ENCODE measurements around the gene IL17D. TPM values are rescaled to one million over a fixed set of nuclear protein-coding genes. Genes with fewer than 3 reads are reported as not detected.

IL17D gene
- total RNA-seq, 3 donors from 2014 or later, result 0.73 to 6.7 (median 2.0) TPM

DNA sequence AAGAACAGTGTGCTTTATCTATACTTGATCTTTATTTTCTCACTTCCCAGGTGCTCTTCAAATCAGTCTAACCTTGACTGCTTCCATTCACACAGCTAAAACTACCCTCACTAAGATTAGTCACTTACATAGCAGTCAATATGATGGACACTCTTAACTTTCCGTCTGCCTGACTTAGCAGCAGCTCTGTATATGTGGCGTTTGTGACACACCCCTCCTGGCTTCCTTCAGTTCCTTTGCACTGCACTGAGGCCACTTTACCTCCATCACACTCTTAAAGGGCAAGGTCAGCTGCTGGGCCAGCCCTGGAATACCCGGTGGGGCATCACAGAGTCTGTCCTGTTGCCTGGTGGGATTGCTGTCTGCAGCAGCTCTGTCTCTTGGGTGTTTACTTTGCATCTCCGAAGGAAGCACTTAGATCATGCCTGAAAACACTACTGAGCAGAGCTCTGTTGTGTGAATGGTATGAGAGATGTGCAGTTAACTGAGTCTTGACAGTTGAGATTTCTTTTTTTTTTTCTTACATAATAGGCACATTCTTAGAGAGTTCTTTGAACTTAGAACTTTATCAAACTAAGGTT lies 35.6 kb upstream of the IL17D start:
- Histone ChIP-seq H3K4me1 (no peaks in the 10 kb centered on the region), H3K36me3 (peaks cover 17% of the 10 kb centered on the region), H3K27ac (no peak overlapping the region), H3K27me3 (no peaks in the 10 kb centered on the region), H3K9me3 (no peaks in the 10 kb centered on the region), H3K4me3 (no peak overlapping the region)
- no peak for DNase-seq (ENCODE audit: low spot score in 2 of 2)
- no peak for TF ChIP-seq POLR2A (IDR thresholded peaks at IDR 0.05)
- no peak for TF ChIP-seq POLR2AphosphoS5 (IDR thresholded peaks at IDR 0.05)
- TF ChIP-seq, protein P1, sequence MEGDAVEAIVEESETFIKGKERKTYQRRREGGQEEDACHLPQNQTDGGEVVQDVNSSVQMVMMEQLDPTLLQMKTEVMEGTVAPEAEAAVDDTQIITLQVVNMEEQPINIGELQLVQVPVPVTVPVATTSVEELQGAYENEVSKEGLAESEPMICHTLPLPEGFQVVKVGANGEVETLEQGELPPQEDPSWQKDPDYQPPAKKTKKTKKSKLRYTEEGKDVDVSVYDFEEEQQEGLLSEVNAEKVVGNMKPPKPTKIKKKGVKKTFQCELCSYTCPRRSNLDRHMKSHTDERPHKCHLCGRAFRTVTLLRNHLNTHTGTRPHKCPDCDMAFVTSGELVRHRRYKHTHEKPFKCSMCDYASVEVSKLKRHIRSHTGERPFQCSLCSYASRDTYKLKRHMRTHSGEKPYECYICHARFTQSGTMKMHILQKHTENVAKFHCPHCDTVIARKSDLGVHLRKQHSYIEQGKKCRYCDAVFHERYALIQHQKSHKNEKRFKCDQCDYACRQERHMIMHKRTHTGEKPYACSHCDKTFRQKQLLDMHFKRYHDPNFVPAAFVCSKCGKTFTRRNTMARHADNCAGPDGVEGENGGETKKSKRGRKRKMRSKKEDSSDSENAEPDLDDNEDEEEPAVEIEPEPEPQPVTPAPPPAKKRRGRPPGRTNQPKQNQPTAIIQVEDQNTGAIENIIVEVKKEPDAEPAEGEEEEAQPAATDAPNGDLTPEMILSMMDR (IDR thresholded peaks at IDR 0.05), result no peak
- intact Hi-C loops (cut with DNase I; ENCODE audit: low total_unique reads), result no loop called here

DNA sequence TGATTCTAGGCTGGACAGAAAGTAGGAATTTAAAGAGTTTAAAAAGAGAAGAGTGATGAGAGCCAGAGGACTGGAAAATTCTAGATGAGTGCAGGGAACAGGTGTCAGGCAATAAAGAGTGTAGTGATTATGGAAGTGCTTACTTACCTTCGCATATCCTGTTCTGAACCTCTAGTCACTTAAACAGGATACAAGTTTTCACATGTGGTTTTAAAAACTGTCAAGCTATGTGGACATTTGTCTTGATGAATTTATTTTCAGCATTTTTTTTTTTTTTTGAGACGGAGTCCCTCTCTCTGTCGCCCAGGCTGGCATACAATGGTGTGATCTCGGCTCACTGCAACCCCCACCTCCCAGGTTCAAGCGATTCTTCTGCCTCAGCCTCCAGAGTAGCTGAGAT lies 34.3 kb upstream of the IL17D start:
- H3K4me1 ChIP-seq, result no peaks in the 10 kb centered on the region
- TF ChIP-seq POLR2A (IDR thresholded peaks at IDR 0.05) (no peak), POLR2AphosphoS5 (IDR thresholded peaks at IDR 0.05) (no peak)
- TF ChIP-seq, protein P1 (IDR thresholded peaks at IDR 0.05), result no peak
- no peaks in the 10 kb centered on the region for H3K9me3 ChIP-seq
- peaks cover 11% of the 10 kb centered on the region for H3K36me3 ChIP-seq
- no peak overlapping the region for H3K4me3 ChIP-seq
- no peaks in the 10 kb centered on the region for H3K27me3 ChIP-seq
- no peak overlapping the region for H3K27ac ChIP-seq
- intact Hi-C loops (cut with DNase I; ENCODE audit: low total_unique reads), result no loop called here
- DNase-seq (ENCODE audit: low spot score in 2 of 2), result no peak

DNA sequence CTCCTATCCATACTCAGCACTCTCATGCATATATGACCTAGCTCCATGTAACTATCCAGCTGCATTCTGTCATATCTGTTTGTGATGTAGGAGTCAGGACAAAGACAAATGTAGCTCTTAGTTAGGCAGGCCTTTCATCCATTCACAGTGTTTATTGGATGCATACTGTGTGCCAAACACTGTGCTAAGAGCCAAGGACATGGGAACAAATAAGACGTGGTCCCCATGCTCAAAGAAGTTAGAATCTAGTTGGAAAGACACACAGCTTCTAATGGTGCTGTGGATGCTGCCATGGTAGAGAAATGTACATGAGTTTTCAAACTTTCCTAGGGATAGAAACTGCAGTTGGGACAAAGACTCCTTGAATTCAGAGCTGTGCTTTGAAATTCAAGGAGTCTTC lies 31.7 kb upstream of the IL17D start:
- Histone ChIP-seq H3K4me1 (no peaks in the 10 kb centered on the region), H3K27me3 (no peaks in the 10 kb centered on the region), H3K9me3 (no peaks in the 10 kb centered on the region), H3K4me3 (no peak overlapping the region), H3K36me3 (peaks cover 1% of the 10 kb centered on the region), H3K27ac (no peak overlapping the region)
- TF ChIP-seq POLR2A (IDR thresholded peaks at IDR 0.05), result no peak
- TF ChIP-seq, protein P1 (IDR thresholded peaks at IDR 0.05), result no peak
- no peak for TF ChIP-seq POLR2AphosphoS5 (IDR thresholded peaks at IDR 0.05)
- no peak for DNase-seq (ENCODE audit: low spot score in 2 of 2)
- intact Hi-C loops (cut with DNase I; ENCODE audit: low total_unique reads), result no loop called here

DNA sequence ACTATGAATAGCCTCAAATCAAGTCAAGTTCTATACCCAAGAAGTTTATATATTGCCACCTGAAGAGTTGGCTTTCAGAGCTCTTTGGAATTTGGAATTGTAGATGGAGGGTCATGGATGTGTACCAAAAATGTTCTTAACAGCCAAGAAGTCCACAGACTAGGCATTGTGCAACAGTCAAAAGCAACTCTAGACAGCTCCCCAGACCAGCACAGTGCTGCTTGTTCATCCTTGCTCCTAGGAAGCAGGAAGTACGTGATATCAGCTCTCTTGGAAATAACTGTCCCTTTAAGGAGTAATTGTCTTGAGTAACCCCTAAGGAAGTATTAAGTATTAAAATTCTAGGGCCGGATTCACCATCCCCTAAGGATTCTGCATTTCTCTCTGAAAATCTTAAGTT lies 30.7 kb upstream of the IL17D start:
- Histone ChIP-seq H3K27me3 (no peaks in the 10 kb centered on the region), H3K9me3 (no peaks in the 10 kb centered on the region), H3K27ac (no peak overlapping the region), H3K36me3 (no peaks in the 10 kb centered on the region), H3K4me3 (no peak overlapping the region), H3K4me1 (no peaks in the 10 kb centered on the region)
- DNase-seq (ENCODE audit: low spot score in 2 of 2), result no peak
- no peak for TF ChIP-seq POLR2A (IDR thresholded peaks at IDR 0.05)
- TF ChIP-seq, protein P1 (IDR thresholded peaks at IDR 0.05), result no peak
- no peak for TF ChIP-seq POLR2AphosphoS5 (IDR thresholded peaks at IDR 0.05)
- intact Hi-C loops (cut with DNase I; ENCODE audit: low total_unique reads), result no loop called here

DNA sequence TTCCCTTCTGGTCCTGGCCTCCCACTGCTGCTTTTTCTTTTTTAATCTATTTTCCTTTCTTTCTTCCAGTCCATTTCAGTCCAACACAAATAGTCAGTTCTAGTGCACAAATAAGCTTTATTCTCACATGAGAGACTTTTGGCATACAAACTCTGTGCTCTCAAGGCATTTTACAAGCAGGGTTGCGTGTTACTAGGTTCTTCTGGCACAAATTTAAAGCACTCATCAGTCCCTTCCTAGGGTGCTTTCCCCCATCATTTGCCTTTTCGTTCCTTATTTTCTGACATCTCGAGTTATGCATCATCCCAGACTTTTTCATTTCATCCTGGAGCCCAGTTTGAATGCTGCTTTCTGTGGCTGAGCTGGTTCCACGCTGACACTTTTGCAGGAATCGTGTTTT lies 29.8 kb upstream of the IL17D start:
- H3K4me1 ChIP-seq, result no peaks in the 10 kb centered on the region
- no peaks in the 10 kb centered on the region for H3K36me3 ChIP-seq
- H3K27me3 ChIP-seq, result no peaks in the 10 kb centered on the region
- TF ChIP-seq POLR2AphosphoS5 (IDR thresholded peaks at IDR 0.05), result no peak
- no peak for TF ChIP-seq POLR2A (IDR thresholded peaks at IDR 0.05)
- TF ChIP-seq, protein P1 (IDR thresholded peaks at IDR 0.05), result no peak
- DNase-seq (ENCODE audit: low spot score in 2 of 2), result no peak
- no peaks in the 10 kb centered on the region for H3K9me3 ChIP-seq
- no peak overlapping the region for H3K27ac ChIP-seq
- intact Hi-C loops (cut with DNase I; ENCODE audit: low total_unique reads), result no loop called here
- H3K4me3 ChIP-seq, result no peak overlapping the region
